Hepatocyte (in vitro differentiated cells): ENCODE data around the gene NXT1.

Source experiments
- EZH2 ChIP-seq: fragments of 200-600 bp; sonication (generic); IDR thresholded peaks from 2 replicates; pipeline ENCODE4 v1.6.1; 2016; ENCODE audit warnings: antibody characterized with exemption, mild to moderate bottlenecking, borderline replicate concordance
- TF ChIP-seq, protein P1 (sequence below): fragments of 200-600 bp; sonication (generic); IDR thresholded peaks from 2 replicates; pipeline ENCODE4 v1.5.1; 2016; ENCODE audit warnings: antibody characterized with exemption, mild to moderate bottlenecking; ENCODE audit not compliant: poor library complexity

DNA sequence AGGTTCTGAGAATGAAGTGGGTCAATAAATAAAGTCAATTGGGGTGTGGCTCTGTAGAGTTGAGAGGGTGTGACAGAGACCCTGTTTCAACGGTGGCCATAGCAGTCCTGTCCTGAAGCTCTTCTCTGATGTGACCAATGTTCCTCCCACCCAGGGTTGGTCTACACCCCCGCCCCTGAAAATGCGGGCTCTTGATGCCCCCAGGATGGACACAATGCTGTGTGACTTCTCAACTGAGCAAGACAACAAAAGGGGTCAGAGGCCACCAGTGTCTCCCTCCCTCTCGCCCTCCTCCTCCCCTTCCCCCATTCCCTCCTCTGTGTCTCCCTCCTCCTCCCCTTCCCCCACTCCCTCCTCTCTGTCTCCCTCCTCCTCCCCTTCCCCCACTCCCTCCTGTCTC, 41.7 kb upstream of the NXT1 start:
- TF ChIP-seq, protein P1, sequence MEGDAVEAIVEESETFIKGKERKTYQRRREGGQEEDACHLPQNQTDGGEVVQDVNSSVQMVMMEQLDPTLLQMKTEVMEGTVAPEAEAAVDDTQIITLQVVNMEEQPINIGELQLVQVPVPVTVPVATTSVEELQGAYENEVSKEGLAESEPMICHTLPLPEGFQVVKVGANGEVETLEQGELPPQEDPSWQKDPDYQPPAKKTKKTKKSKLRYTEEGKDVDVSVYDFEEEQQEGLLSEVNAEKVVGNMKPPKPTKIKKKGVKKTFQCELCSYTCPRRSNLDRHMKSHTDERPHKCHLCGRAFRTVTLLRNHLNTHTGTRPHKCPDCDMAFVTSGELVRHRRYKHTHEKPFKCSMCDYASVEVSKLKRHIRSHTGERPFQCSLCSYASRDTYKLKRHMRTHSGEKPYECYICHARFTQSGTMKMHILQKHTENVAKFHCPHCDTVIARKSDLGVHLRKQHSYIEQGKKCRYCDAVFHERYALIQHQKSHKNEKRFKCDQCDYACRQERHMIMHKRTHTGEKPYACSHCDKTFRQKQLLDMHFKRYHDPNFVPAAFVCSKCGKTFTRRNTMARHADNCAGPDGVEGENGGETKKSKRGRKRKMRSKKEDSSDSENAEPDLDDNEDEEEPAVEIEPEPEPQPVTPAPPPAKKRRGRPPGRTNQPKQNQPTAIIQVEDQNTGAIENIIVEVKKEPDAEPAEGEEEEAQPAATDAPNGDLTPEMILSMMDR = no peak
- no peak for TF ChIP-seq EZH2
